Inflammatory macrophage (primary cell): ENCODE data around the gene ZDHHC13.

Source experiments
- DNase-seq, 2 donors: peaks; one replicate each; pipeline ENCODE4 v3.0.0-alpha.2; 2020 to 2022
- total RNA-seq, 18 experiments: gene quantifications; one replicate each; lab custom pipeline; 2026; ENCODE audit warnings: mixed read lengths in 6 of 18, inconsistent platforms in 2 of 18; lab: John Stamatoyannopoulos, UW

Gene ZDHHC13
- 12.3 to 23.7 (median 17.1) reads per million in 18 experiments for total RNA-seq

GRCh38 chr11:19116971-19117759 is at the start of gene ZDHHC13:
Gene ZDHHC13, plus strand, starts transcription at chr11:19117168. Its CDS starts 82 bp downstream, at chr11:19117250.
- peak; percentile 89 for DNase-seq

- peak; percentile 76 for DNase-seq
Measured at GRCh38 chr11:19071255-19071654, 45.7 kb upstream of the ZDHHC13 start.

GRCh38 chr11:19072464-19072863 is 44.5 kb upstream of the ZDHHC13 start:
- DNase-seq = no peak

DNA sequence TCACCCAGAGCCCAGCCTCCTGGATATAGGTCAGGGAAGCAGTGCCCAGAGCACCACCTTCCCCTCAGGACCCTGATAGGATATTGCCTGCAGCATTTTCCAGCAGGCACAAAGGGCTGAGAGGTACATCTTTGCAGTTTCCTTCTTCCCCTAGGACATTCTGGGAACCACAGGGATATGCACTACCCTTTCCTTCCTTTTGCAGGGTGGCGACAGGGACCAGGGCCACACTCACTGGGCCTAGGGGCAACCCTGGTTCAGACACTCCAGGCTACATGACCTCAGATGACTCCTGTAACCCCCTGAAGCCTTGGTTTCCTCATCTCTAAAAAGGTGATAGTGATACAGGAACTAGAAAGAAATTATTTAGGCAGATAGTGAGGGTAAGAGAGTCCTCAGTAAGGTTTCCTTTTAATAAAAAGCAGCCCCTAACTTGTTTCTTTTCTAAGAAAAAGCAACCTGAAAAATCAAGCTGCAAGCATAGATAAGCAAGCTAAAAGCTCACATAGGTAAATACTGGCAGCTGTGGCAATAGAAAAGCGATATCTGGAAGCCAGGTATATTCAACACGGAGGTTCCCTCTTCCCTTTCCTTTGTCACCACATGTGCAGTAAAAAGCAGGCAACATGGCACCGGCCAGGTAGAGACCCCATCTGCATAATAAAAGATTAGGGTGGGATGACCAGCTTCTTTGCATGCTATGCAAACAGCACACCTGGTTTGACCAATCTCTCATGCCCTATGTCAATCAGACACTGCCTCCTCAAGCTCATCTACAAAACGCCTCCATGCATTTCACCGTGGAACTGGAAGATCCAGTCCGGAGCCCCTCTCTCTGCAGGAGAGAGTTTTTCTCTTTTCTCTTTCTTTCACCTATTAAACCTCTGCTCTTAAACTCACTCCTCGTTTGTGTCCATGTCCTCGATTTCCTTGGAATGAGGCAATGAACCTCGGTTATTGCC is 43.2 kb upstream of the ZDHHC13 start:
- DNase-seq = no peak

- DNase-seq = no peak
Measured at GRCh38 chr11:19075636-19076035, 41.3 kb upstream of the ZDHHC13 start.

- DNase-seq = peak; percentile 60
Measured at GRCh38 chr11:19076744-19077589, 40.0 kb upstream of the ZDHHC13 start.

- DNase-seq = no peak
Measured at GRCh38 chr11:19077965-19078364, 39.0 kb upstream of the ZDHHC13 start.

DNA sequence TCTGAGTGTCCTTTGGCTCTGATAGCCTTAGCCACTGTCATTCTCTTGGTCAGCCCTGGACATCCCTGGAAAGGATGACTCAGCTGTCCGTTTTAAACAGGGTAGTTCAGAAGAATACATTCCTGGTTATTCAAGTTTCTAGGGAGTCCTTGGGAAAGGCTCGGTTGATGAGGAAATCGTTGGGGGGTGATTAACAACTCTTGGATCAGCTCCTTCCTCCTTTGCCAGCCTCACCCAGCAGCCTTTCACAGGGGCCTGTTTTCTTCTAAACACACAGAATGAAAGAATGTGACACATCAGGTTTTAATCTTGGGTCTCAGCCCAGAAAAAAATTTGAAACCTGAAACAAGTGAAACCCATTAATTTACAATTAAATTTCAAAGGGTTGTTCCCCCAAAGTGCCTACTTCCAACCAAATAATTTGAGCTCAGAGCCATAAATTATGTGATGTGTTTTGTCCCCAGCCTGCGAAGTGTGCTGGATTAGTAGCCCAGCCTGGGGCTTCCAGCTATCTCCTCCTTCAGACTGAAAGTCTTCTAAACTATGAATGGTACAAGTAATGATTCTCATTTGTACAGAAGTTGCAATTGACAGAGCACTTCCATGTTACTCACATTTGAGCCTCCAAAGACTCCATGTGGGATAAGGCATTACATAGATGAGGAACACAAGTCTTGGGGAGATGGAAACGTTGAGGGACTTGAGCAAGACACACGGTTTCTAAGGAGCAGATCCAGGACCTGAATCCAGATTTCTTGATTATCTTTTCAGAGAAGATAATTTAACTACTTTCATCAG is 37.1 kb upstream of the ZDHHC13 start:
- no peak for DNase-seq

GRCh38 chr11:19080579-19080993 is 36.4 kb upstream of the ZDHHC13 start:
- DNase-seq = no peak

DNA sequence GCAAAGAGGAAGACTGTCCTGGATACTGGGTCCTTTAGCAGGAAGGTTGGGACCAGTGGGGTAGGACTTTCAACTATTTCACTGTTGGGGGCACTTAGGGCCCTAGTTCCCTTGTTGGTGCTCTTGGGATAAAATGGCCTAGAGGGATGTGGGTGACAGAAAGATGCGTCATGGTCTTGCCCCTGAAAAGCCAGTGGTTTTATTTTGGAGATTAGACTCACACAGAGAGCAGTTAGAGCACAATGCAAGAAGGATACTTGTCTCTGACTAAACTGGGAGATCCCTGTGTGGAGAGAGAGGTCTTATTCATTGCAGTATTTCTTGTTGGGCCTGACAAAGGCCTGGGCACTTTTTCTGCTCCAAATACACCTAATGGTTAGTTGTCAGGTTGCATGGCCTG is 33.8 kb upstream of the ZDHHC13 start:
- DNase-seq = no peak

DNA sequence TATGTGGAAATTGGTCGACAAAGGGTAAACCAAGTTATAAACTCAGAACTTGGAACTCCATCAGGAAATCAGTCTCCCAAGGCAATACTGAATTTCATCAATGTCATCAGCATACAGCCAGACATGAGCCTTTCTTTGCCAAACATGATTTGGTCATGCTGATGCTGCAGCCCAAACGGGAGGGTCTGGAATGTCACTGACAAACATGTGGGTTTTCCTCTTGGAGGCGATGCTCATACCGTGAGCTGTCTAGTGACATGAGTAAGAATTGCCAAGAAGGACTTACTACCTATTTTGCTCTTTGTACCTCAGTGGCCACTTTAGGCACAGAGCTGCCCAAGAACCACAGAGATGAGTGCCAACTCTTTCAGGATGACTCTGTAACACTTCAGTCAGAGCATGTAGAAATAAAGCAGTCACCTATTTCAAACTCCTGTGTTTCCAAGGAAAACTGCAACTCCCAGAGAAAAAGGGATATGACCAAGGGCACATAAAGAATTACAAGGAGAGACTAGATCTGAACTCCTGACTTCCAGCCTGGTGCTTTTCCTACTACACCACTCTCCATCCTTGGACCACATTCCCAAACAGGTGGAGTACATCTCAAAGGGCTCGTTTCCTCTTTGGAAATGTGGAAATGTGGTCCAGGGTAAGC is 32.2 kb upstream of the ZDHHC13 start:
- no peak for DNase-seq

GRCh38 chr11:19087658-19088057 is 29.3 kb upstream of the ZDHHC13 start:
- DNase-seq = no peak

GRCh38 chr11:19088791-19089190 is 28.2 kb upstream of the ZDHHC13 start:
- no peak for DNase-seq

DNA sequence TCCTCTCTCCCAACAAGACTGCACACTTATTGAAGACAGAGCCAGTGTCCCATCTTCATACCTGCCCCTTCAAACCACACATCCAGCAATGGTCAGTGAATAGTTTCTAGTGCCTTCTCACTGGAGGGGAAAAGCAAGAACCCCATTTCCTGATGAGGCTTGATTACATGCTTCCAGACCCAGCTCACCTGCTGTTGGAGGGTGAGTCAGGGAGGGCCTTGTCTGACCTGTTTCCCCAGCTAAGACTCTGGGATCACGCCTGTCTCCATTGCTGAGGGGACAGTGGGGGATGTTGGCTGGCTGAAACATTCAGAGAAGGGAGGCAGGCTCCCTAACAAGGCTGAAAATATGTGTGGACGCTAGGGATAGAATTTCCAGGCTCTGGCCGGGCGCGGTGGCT is 27.5 kb upstream of the ZDHHC13 start:
- no peak for DNase-seq

DNA sequence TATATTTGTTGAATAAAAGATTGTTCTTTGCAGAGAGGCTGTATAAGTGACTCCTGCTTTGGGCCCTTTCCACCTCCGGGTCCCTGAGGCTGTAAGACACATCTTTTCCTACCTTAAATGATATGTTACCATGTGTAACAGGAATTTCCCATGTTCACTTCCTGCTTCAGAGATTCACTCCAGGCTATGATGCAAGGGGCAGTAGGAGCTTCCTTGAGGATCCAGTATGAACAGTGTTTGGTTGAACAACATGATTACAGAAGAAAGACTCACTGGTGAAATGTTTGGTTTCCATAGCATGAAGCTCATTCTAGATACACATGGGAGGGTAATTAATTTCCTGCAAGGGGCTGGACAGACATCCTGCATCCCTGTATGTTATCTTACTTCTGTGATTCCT is 25.6 kb upstream of the ZDHHC13 start:
- DNase-seq = no peak

- no peak for DNase-seq
Measured at GRCh38 chr11:19092342-19092741, 24.6 kb upstream of the ZDHHC13 start.

- DNase-seq = no peak
Measured at GRCh38 chr11:19092850-19093249, 24.1 kb upstream of the ZDHHC13 start.

- no peak for DNase-seq
Measured at GRCh38 chr11:19093976-19094375, 23.0 kb upstream of the ZDHHC13 start.

DNA sequence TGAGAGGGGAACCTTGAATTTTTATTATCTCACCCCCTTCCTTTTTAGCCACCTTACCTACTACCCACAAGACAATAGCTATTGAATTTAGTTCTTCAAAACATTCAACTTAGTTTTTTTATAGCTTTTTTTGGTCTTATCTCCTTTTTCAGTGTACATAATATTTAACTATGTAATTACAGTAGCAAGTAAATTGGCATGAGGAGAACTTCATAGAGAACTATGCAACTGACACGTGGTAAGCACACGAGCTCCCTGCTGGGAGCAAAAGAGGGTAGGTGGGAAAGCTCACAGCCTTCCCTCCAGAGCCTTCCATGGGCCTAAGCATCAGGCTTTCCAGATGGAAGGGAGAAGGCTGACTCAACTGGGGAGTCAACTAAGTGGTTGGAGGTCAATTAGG is 22.1 kb upstream of the ZDHHC13 start:
- DNase-seq = no peak

GRCh38 chr11:19099093-19099492 is 17.9 kb upstream of the ZDHHC13 start:
- no peak for DNase-seq

GRCh38 chr11:19100885-19101284 is 16.1 kb upstream of the ZDHHC13 start:
- no peak for DNase-seq
